OCI-LY7 (cell line): Measurements from ENCODE around the gene TNFAIP8.

Source experiments
- CTCF ChIP-seq: fragments of 200-600 bp; sonication (generic); conservative IDR thresholded peaks from 2 replicates; pipeline ENCODE4 v1.5.1; 2014; ENCODE audit warnings: mild to moderate bottlenecking, antibody characterized with exemption, low read length, moderate library complexity, mixed read lengths
- EZH2phosphoT487 ChIP-seq: fragments of 200-600 bp; sonication (generic); IDR thresholded peaks from 2 replicates; pipeline ENCODE4 v1.6.1; 2018; ENCODE audit warnings: low read depth, borderline replicate concordance, mild to moderate bottlenecking, mixed run types, antibody characterized with exemption, low read length, moderate library complexity, mixed read lengths

DNA sequence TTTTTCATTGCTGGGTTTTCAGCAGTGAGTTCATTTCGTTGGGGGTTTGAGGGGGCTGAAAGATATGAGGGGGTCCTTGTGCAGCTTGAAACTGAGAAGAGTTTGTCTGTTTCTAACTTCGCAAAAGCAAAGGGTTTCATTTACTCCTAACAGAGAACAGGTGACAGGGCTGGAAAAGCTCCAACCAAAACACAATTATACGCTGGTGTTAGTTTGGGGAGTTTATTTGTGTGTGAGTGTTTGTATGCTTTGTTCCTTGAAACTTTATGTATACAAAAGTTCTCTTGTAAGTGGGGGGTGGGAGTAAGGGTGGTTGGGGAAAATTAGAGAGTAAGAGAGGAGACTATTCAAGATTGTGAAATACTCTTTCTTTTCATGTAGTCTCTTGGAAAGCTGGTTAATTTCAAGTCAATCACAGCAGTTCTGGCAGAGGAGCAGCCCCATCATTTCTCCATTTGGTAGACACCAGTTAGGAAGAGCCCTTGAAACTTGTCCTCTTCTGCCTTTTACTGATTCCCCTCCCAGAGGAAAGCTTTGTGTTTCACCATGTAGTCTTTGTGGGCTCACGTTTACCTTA is 881 bp downstream of the TNFAIP8 start:
- TF ChIP-seq CTCF (no peak), EZH2phosphoT487 (no peak)
